DND-41 (cell line): ENCODE data around the gene CDC26.
"Not testable (repeated sequence)": the region's sequence is repeated elsewhere in the genome, so short reads cannot be mapped to it uniquely, and the experiment has no call there.

Experiments used
- ATAC-seq: fragments of 200-7000 bp; cut with Tn5 transposase; 3 replicates; pipeline ENCODE4 v1.9.1; 2021; ENCODE audit warnings: low read depth; ENCODE audit not compliant: insufficient read depth
- DNase-seq: peaks from one replicate; pipeline ENCODE4 v3.0.0-alpha.2; 2020
- H2AFZ ChIP-seq: 2 replicates; pipeline ENCODE4 v1.6.0; 2012; ENCODE audit warnings: low read depth, low read length
- H3K27ac ChIP-seq: 2 replicates; pipeline ENCODE4 v1.5.1; 2012; ENCODE audit warnings: low read length, inconsistent platforms
- H3K27me3 ChIP-seq: fragments of 200-600 bp; sonication (generic); 2 replicates; pipeline ENCODE4 v1.6.0; 2012; ENCODE audit warnings: low read length, mild to moderate bottlenecking, inconsistent platforms; ENCODE audit not compliant: insufficient read depth, poor library complexity
- H3K36me3 ChIP-seq: 2 replicates; pipeline ENCODE4 v1.5.1; 2012; ENCODE audit warnings: low read length, inconsistent platforms; ENCODE audit not compliant: insufficient read depth
- H3K4me1 ChIP-seq: 2 replicates; pipeline ENCODE4 v1.5.1; 2012; ENCODE audit warnings: mild to moderate bottlenecking, low read length; ENCODE audit not compliant: insufficient read depth
- H3K4me2 ChIP-seq: 2 replicates; pipeline ENCODE4 v1.6.0; 2012; ENCODE audit warnings: mild to moderate bottlenecking, moderate library complexity, low read length, inconsistent platforms; ENCODE audit not compliant: insufficient read depth
- H3K4me3 ChIP-seq, 2 experiments: fragments of 200-600 bp in 1 of 2; shearing (Covaris generic) in 1 of 2; 2 replicates each; pipeline ENCODE4 v1.5.1; 2012 to 2016; ENCODE audit warnings: inconsistent platforms in 2 of 2, low read length in 2 of 2, mild to moderate bottlenecking in 2 of 2, low read depth in 1 of 2, moderate library complexity in 1 of 2
- H3K79me2 ChIP-seq: 2 replicates; pipeline ENCODE4 v1.6.0; 2012; ENCODE audit warnings: low read length, inconsistent platforms; ENCODE audit not compliant: insufficient read depth
- H3K9ac ChIP-seq: 2 replicates; pipeline ENCODE4 v1.6.0; 2012; ENCODE audit warnings: low read depth, mild to moderate bottlenecking, inconsistent platforms, low read length, moderate library complexity
- H3K9me3 ChIP-seq: 2 replicates; pipeline ENCODE4 v1.5.1; 2012; ENCODE audit warnings: low read length, moderate library complexity, mild to moderate bottlenecking, inconsistent platforms; ENCODE audit not compliant: insufficient read depth, severe bottlenecking
- H4K20me1 ChIP-seq: 2 replicates; pipeline ENCODE4 v1.6.0; 2012; ENCODE audit warnings: low read length; ENCODE audit not compliant: insufficient read depth
- CTCF ChIP-seq: IDR thresholded peaks from 2 replicates; pipeline ENCODE4 v1.5.1; 2012; ENCODE audit warnings: borderline replicate concordance, low read length, moderate library complexity, mild to moderate bottlenecking; ENCODE audit not compliant: poor library complexity, severe bottlenecking; ENCODE audit errors: extremely low read depth
- EZH2 ChIP-seq: IDR thresholded peaks from 3 replicates; pipeline ENCODE4 v1.6.1; 2012; ENCODE audit warnings: borderline replicate concordance, low read depth, mild to moderate bottlenecking, moderate library complexity, low read length, inconsistent platforms; ENCODE audit not compliant: severe bottlenecking

CDC26 gene

DNA sequence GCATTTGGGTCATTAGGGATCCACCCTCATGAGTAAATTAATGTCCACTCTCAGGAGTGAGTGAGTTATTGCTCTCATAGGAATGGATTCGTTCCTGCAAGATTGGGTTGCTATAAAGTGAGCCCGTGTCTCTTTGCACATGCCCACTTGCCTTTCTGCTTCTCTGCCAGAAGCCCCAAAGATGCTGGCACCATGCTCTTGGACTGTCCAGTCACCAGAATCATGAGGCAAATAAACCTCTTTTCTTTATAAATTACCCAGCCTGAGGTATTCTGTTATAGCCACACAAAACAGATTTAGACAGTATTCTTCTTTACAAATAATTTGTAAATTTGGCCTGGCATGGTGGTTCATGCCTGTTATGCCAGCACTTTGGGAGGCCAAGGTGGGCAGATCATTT, 24.6 kb downstream of the CDC26 start:
- Histone ChIP-seq H3K36me3 (no peaks in the 10 kb centered on the region), H3K79me2 (no peaks in the 10 kb centered on the region), H3K27ac (no peak overlapping the region), H3K4me1 (no peaks in the 10 kb centered on the region), H3K9ac (no peak overlapping the region), H3K27me3 (no peaks in the 10 kb centered on the region), H3K4me2 (no peak overlapping the region), H3K9me3 (no peaks in the 10 kb centered on the region), H2AFZ (no peak overlapping the region), H3K4me3 (no peak overlapping the region), H4K20me1 (no peaks in the 10 kb centered on the region)
- TF ChIP-seq CTCF (no peak), EZH2 (no peak)
- no peak for ATAC-seq
- no peak for DNase-seq

- not testable (repeated sequence) for H3K9me3 ChIP-seq, H3K9ac ChIP-seq, H2AFZ ChIP-seq, H3K79me2 ChIP-seq, H3K27ac ChIP-seq, H3K4me2 ChIP-seq, DNase-seq, ATAC-seq, H3K36me3 ChIP-seq, H4K20me1 ChIP-seq, H3K4me1 ChIP-seq, H3K27me3 ChIP-seq, H3K4me3 ChIP-seq
These were observed 25.7 kb downstream of the CDC26 start for GRCh38 chr9:113249661-113250060.

DNA sequence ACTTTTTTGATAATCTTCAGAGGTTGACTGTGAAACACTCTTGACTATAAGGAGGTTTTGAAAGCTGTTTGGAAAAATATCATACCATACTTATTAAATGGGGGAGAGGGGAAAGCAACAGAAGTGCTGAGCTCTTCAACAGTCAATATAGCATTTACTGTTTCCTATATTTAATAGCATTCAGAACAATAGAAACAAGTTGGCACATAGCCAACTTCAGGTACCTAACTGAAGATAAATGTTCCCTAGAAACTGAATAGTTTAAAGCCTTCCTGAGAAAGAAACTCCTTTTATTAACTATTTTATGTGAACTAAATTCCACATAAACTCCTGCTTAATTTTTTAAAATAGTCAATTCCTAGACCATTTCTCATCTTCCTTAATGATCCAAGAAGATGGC, 27.7 kb downstream of the CDC26 start:
- H3K4me1 ChIP-seq: no peaks in the 10 kb centered on the region
- DNase-seq (no peak), ATAC-seq (no peak)
- H3K9ac ChIP-seq: no peak overlapping the region
- no peak overlapping the region for H3K27ac ChIP-seq
- no peaks in the 10 kb centered on the region for H3K9me3 ChIP-seq
- TF ChIP-seq EZH2 (no peak), CTCF (no peak)
- H3K4me2 ChIP-seq: no peak overlapping the region
- H4K20me1 ChIP-seq: no peaks in the 10 kb centered on the region
- no peaks in the 10 kb centered on the region for H3K27me3 ChIP-seq
- no peak overlapping the region for H3K4me3 ChIP-seq
- no peaks in the 10 kb centered on the region for H3K36me3 ChIP-seq
- H2AFZ ChIP-seq: no peak overlapping the region
- H3K79me2 ChIP-seq: no peaks in the 10 kb centered on the region

DNA sequence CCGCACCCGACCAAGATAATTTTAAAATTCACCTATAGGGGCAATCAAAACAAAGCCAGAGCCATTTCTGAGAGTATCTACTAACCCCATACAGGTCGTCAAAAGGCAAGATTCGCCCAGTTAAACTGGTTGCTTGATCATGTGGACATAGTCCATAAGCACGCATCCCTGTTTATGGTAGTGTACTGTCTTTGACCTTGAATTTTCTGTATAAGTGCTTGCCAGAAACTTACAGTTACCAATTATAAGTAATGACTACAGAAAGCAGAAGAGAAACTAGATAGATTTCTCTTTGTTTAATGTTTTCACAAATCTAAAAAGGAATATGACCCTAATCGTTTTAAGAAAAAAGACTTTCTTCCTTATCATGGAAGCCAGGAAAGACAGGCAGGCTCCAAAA, 28.4 kb downstream of the CDC26 start:
- Histone ChIP-seq H3K27ac (no peak overlapping the region), H2AFZ (no peak overlapping the region), H3K4me1 (no peaks in the 10 kb centered on the region), H3K9ac (no peak overlapping the region), H3K4me2 (no peak overlapping the region), H3K36me3 (no peaks in the 10 kb centered on the region), H3K9me3 (no peaks in the 10 kb centered on the region), H3K4me3 (no peak overlapping the region), H3K79me2 (no peaks in the 10 kb centered on the region), H3K27me3 (no peaks in the 10 kb centered on the region), H4K20me1 (no peaks in the 10 kb centered on the region)
- TF ChIP-seq CTCF (no peak), EZH2 (no peak)
- no peak for ATAC-seq
- no peak for DNase-seq
